KMS-11 (cell line): ENCODE data around the gene PLEKHH2.

ENCODE experiments used
- H2AFZ ChIP-seq: fragments of 200-600 bp; sonication (generic); 2 replicates; pipeline ENCODE4 v1.6.1; 2016; ENCODE audit warnings: antibody characterized with exemption, mixed run types, low read depth
- H3K27ac ChIP-seq: fragments of 200-600 bp; sonication (generic); 2 replicates; pipeline ENCODE4 v1.6.1; 2016; ENCODE audit warnings: mild to moderate bottlenecking, mixed run types
- H3K27me3 ChIP-seq: fragments of 200-600 bp; sonication (generic); 2 replicates; pipeline ENCODE4 v1.6.1; 2017; ENCODE audit warnings: mild to moderate bottlenecking, low read depth, mixed run types, moderate library complexity; ENCODE audit not compliant: insufficient read depth
- H3K36me3 ChIP-seq: fragments of 200-600 bp; sonication (generic); 2 replicates; pipeline ENCODE4 v1.6.1; 2017; ENCODE audit warnings: mild to moderate bottlenecking, mixed run types; ENCODE audit not compliant: insufficient read depth
- H3K4me1 ChIP-seq: fragments of 200-600 bp; sonication (generic); 2 replicates; pipeline ENCODE4 v1.6.1; 2016; ENCODE audit warnings: mild to moderate bottlenecking, low read depth, mixed run types; ENCODE audit not compliant: poor library complexity, severe bottlenecking
- H3K4me2 ChIP-seq: fragments of 200-600 bp; sonication (generic); 2 replicates; pipeline ENCODE4 v1.7.0; 2016; ENCODE audit warnings: mild to moderate bottlenecking, mixed run types
- H3K4me3 ChIP-seq: fragments of 200-600 bp; sonication (generic); IDR thresholded peaks from 2 replicates; pipeline ENCODE4 v1.6.1; 2017; ENCODE audit warnings: low read depth, low read length, mixed read lengths; ENCODE audit not compliant: insufficient read depth
- H3K79me2 ChIP-seq: fragments of 200-600 bp; sonication (generic); 2 replicates; pipeline ENCODE4 v1.6.1; 2016; ENCODE audit warnings: low read depth, mixed run types; ENCODE audit not compliant: insufficient read depth
- H3K9ac ChIP-seq: fragments of 200-600 bp; sonication (generic); 2 replicates; pipeline ENCODE4 v1.6.1; 2016; ENCODE audit warnings: mild to moderate bottlenecking, mixed run types
- H4K20me1 ChIP-seq: fragments of 200-600 bp; sonication (generic); 2 replicates; pipeline ENCODE4 v1.6.1; 2016; ENCODE audit warnings: mild to moderate bottlenecking, mixed run types; ENCODE audit not compliant: insufficient read depth
- CTCF ChIP-seq: fragments of 200-600 bp; sonication (generic); conservative IDR thresholded peaks from 2 replicates; pipeline ENCODE4 v1.6.1; 2017; ENCODE audit warnings: low read depth, mild to moderate bottlenecking, antibody characterized with exemption, low read length, moderate library complexity, mixed read lengths

PLEKHH2 gene

GRCh38 chr2:43708891-43709290 lies 71.8 kb downstream of the PLEKHH2 start:
- H3K4me2 ChIP-seq, result no peak overlapping the region
- no peak overlapping the region for H2AFZ ChIP-seq
- no peaks in the 10 kb centered on the region for H3K36me3 ChIP-seq
- no peaks in the 10 kb centered on the region for H3K79me2 ChIP-seq
- H3K4me1 ChIP-seq, result no peaks in the 10 kb centered on the region
- H3K9ac ChIP-seq, result no peak overlapping the region
- H3K27me3 ChIP-seq, result no peaks in the 10 kb centered on the region
- H3K4me3 ChIP-seq, result no peak overlapping the region
- no peak for TF ChIP-seq CTCF
- H4K20me1 ChIP-seq, result no peaks in the 10 kb centered on the region
- no peak overlapping the region for H3K27ac ChIP-seq

DNA sequence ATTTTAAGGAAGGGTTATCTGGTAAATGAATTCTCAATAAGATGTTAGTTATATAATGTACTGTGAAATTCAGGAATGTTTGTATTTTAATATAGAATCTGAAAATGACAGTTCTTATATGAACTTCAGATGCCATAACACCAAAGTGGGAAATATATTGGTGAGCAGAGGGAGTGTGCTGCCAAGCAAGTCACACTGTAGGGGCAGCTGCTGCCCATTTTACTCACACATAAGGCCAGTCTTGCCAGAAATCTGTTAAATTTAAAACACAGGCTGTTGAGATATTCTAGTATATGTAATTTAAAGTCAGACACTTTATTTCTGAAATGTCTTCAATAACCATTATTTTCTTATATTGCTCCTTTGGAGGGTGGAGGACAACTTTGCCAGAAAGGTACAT lies 73.8 kb downstream of the PLEKHH2 start:
- Histone ChIP-seq H3K4me3 (no peak overlapping the region), H3K9ac (no peak overlapping the region), H3K27ac (no peak overlapping the region), H2AFZ (no peak overlapping the region), H3K27me3 (no peaks in the 10 kb centered on the region), H3K4me2 (no peak overlapping the region), H4K20me1 (no peaks in the 10 kb centered on the region), H3K36me3 (no peaks in the 10 kb centered on the region), H3K79me2 (no peaks in the 10 kb centered on the region), H3K4me1 (no peaks in the 10 kb centered on the region)
- no peak for TF ChIP-seq CTCF

DNA sequence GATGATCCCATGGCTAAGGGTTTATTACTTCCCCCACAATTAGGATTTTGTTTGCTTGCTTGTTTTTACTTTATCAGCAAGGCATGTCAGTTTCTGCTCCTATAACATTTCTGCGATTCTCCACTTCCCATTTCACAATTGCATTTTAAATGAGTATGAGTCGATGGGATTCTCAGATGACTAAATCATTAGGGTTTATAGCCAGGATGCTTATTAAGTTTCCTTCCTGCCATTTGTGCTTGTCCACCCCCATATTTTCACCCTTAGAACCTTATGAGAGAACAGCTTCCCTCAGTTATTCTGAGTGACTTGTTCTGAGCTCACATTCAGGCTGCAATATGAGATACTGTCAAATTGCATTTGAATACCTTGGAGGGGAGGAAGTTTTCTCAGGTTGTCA lies 77.1 kb downstream of the PLEKHH2 start:
- no peak overlapping the region for H3K9ac ChIP-seq
- H3K4me2 ChIP-seq, result no peak overlapping the region
- no peaks in the 10 kb centered on the region for H4K20me1 ChIP-seq
- no peak overlapping the region for H2AFZ ChIP-seq
- H3K4me3 ChIP-seq, result no peak overlapping the region
- H3K79me2 ChIP-seq, result no peaks in the 10 kb centered on the region
- no peaks in the 10 kb centered on the region for H3K4me1 ChIP-seq
- TF ChIP-seq CTCF, result no peak
- H3K27ac ChIP-seq, result no peak overlapping the region
- no peaks in the 10 kb centered on the region for H3K27me3 ChIP-seq
- no peaks in the 10 kb centered on the region for H3K36me3 ChIP-seq

DNA sequence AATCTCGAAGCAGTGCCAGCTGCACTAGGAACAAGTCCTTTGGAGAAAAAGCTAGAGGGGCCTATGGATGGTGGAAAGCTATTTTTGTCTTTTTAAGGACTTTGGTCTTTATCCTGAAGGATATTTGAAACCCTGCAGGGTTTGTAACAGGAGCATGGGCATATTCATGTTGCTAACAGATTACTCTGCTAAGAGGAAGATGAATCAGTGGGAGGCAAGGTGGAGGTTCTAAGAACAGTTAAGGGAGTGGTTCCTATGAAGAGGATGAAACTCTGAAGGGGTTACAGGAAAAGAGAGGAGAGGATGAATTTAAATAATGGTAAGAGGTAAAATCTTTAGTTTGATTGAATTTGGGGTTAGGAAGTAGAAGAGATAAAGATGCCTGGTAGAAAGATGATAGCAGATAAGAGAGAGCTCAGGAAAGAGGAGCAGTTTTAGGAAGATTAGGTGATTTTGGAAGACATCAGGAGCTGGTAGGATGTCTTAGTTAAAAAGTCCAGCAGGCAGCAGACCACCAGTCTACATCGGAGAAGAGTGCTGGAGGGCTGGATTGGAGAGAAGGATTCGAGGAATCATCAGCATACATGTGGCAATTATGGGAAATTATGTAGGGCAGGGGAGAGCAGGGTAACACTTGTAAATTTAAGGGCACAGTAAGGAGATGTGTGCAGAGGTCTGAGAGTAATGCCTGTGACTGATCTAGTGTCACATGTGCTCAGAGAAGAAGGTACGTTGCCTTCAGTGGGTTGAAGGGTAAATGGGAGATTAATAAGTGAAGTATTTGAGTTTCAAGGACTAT lies 78.4 kb downstream of the PLEKHH2 start:
- no peak for TF ChIP-seq CTCF
- Histone ChIP-seq H3K27ac (no peak overlapping the region), H3K4me1 (no peaks in the 10 kb centered on the region), H3K36me3 (no peaks in the 10 kb centered on the region), H2AFZ (no peak overlapping the region), H3K9ac (no peak overlapping the region), H3K4me2 (no peak overlapping the region), H3K79me2 (no peaks in the 10 kb centered on the region), H3K27me3 (no peaks in the 10 kb centered on the region), H4K20me1 (no peaks in the 10 kb centered on the region), H3K4me3 (no peak overlapping the region)
